SK-N-SH treated with all-trans-retinoic acid at 6 μM for 48 hours (cell line): ENCODE measurements around the gene SOCS3.

Experiments
- ATAC-seq: fragments of 200-7000 bp; cut with Tn5 transposase; 3 replicates; pipeline ENCODE4 v1.9.1; 2020; ENCODE audit warnings: mild to moderate bottlenecking, moderate library complexity
- ARNTL ChIP-seq: fragments of 450-650 bp; formaldehyde crosslinking; IDR thresholded peaks from 2 replicates; pipeline ENCODE4 v1.5.0; 2020; ENCODE audit warnings: low read depth, mild to moderate bottlenecking, moderate library complexity, borderline replicate concordance
- BACH2 ChIP-seq: fragments of 250-450 bp; sonication (Bioruptor Pico); IDR thresholded peaks from 2 replicates; pipeline ENCODE4 v1.9.0; 2021; ENCODE audit warnings: mild to moderate bottlenecking, borderline replicate concordance
- CSDC2 ChIP-seq: fragments of 250-450 bp; sonication (Bioruptor Pico); IDR thresholded peaks from 2 replicates; pipeline ENCODE4 v1.5.0; 2020; ENCODE audit warnings: mild to moderate bottlenecking, moderate library complexity
- ESRRG ChIP-seq: fragments of 250-450 bp; sonication (Bioruptor Pico); IDR thresholded peaks from 2 replicates; pipeline ENCODE4 v1.6.1; 2021; ENCODE audit warnings: mild to moderate bottlenecking
- ISL1 ChIP-seq: fragments of 250-450 bp; sonication (Bioruptor Pico); IDR thresholded peaks from 2 replicates; pipeline ENCODE4 v2.1.2; 2022; ENCODE audit warnings: mild to moderate bottlenecking, moderate library complexity
- OSR1 ChIP-seq: fragments of 250-450 bp; sonication (Bioruptor Pico); IDR thresholded peaks from 2 replicates; pipeline ENCODE4 v1.8.0; 2022; ENCODE audit warnings: moderate library complexity, mild to moderate bottlenecking, inconsistent platforms
- PPARA ChIP-seq: fragments of 250-450 bp; sonication (Bioruptor Pico); IDR thresholded peaks from 2 replicates; pipeline ENCODE4 v1.5.0; 2020; ENCODE audit warnings: mild to moderate bottlenecking, borderline replicate concordance
- RARB ChIP-seq: fragments of 250-450 bp; sonication (Bioruptor Pico); IDR thresholded peaks from 2 replicates; pipeline ENCODE4 v1.8.0; 2021; ENCODE audit warnings: mild to moderate bottlenecking, moderate library complexity
- TCF4 ChIP-seq: fragments of 250-450 bp; sonication (Bioruptor Pico); IDR thresholded peaks from 2 replicates; pipeline ENCODE4 v1.8.0; 2021; ENCODE audit warnings: mild to moderate bottlenecking, moderate library complexity, borderline replicate concordance
- TOX ChIP-seq: fragments of 250-450 bp; sonication (Bioruptor Pico); IDR thresholded peaks from 2 replicates; pipeline ENCODE4 v1.8.0; 2021; ENCODE audit warnings: mild to moderate bottlenecking, moderate library complexity, borderline replicate concordance
- ZC3H10 ChIP-seq: fragments of 250-450 bp; sonication (Bioruptor Pico); IDR thresholded peaks from 2 replicates; pipeline ENCODE4 v1.5.1; 2021; ENCODE audit warnings: mild to moderate bottlenecking, moderate library complexity
- ZNF565 ChIP-seq: fragments of 450-650 bp; formaldehyde crosslinking; conservative IDR thresholded peaks from 2 replicates; pipeline ENCODE4 v1.5.0; 2020; ENCODE audit warnings: low read depth, mild to moderate bottlenecking, moderate library complexity
- ZNF70 ChIP-seq: fragments of 450-650 bp; formaldehyde crosslinking; IDR thresholded peaks from 2 replicates; pipeline ENCODE4 v1.5.0; 2020; ENCODE audit warnings: mild to moderate bottlenecking, moderate library complexity
- TF ChIP-seq, protein P1 (sequence below): fragments of 250-450 bp; sonication (Bioruptor Pico); IDR thresholded peaks from 2 replicates; pipeline ENCODE4 v1.8.0; 2020; ENCODE audit warnings: mild to moderate bottlenecking, moderate library complexity, borderline replicate concordance
- TF ChIP-seq, protein P2 (sequence below): fragments of 250-450 bp; sonication (Bioruptor Pico); IDR thresholded peaks from 2 replicates; pipeline ENCODE4 v1.5.1; 2021; ENCODE audit warnings: mild to moderate bottlenecking, moderate library complexity
- TF ChIP-seq, protein P3 (sequence below): fragments of 250-450 bp; sonication (Bioruptor Pico); IDR thresholded peaks from 2 replicates; pipeline ENCODE4 v1.5.1; 2020; ENCODE audit warnings: low read depth, mild to moderate bottlenecking, moderate library complexity

Gene SOCS3

DNA sequence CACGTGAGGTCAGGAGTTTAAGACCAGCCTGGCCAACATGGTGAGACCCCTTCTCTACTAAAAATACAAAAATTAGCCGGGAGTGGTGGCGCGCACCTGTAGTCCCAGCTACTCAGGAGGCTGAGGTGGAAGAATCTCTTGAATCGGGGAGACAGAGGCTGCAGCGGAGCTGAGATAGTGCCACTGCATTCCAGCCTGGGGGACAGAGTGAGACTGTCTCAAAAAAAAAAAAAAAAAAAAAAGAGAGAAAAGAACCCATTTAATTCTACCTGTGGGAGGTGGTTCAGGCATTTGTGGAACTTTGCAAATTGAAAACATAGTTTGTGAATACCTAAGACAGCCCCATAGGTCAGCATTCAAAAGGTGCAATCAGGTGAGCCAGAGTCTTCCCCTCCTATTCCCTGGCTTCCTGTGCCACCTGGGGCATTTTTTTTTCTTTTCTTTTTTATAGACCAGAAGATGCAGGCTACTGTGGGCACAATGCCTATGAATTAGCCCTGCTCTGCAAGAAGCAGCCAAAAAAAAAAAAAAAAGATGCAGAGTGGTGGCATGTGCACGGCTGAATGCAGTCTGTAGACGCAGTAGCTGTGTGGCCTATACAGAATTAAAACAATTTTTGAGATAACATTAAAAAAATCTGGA, 9.1 kb upstream of the SOCS3 start:
- no peak for ATAC-seq
- TF ChIP-seq ESRRG (no peak), PPARA (no peak), ISL1 (no peak), ZC3H10 (CRISPR knock-in tag) (no peak), ARNTL (CRISPR knock-in tag) (no peak), CSDC2 (CRISPR knock-in tag) (no peak), TCF4 (CRISPR knock-in tag) (no peak)
- TF ChIP-seq, protein P1, sequence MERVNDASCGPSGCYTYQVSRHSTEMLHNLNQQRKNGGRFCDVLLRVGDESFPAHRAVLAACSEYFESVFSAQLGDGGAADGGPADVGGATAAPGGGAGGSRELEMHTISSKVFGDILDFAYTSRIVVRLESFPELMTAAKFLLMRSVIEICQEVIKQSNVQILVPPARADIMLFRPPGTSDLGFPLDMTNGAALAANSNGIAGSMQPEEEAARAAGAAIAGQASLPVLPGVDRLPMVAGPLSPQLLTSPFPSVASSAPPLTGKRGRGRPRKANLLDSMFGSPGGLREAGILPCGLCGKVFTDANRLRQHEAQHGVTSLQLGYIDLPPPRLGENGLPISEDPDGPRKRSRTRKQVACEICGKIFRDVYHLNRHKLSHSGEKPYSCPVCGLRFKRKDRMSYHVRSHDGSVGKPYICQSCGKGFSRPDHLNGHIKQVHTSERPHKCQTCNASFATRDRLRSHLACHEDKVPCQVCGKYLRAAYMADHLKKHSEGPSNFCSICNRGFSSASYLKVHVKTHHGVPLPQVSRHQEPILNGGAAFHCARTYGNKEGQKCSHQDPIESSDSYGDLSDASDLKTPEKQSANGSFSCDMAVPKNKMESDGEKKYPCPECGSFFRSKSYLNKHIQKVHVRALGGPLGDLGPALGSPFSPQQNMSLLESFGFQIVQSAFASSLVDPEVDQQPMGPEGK: no peak

DNA sequence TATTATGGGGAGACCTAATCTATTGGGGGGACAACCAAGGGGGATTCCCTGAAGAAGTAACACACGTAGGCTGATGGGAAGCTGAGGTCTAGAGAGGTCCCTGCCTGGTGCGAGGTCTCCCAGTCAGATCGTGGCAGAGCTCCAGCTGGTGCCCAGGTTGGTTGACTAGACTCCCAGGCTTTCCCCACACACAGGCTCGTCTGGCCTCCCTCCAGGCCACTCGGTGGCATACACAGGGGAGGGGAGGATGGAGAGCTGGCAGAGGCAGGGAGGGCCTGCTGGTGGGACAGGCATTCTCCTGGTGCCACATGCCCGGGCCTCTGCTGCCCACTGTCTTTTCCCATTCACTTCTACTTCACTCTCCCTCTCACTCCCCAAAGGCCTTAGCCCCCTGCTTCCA, 8.5 kb upstream of the SOCS3 start:
- TF ChIP-seq CSDC2 (CRISPR knock-in tag): no peak
- no peak for TF ChIP-seq ZC3H10 (CRISPR knock-in tag)
- no peak for TF ChIP-seq BACH2 (CRISPR knock-in tag)
- no peak for TF ChIP-seq TCF4 (CRISPR knock-in tag)
- TF ChIP-seq ARNTL (CRISPR knock-in tag): no peak
- TF ChIP-seq ZNF70: no peak
- TF ChIP-seq, protein P1: no peak
- no peak for TF ChIP-seq RARB (CRISPR knock-in tag)
- TF ChIP-seq, protein P2, sequence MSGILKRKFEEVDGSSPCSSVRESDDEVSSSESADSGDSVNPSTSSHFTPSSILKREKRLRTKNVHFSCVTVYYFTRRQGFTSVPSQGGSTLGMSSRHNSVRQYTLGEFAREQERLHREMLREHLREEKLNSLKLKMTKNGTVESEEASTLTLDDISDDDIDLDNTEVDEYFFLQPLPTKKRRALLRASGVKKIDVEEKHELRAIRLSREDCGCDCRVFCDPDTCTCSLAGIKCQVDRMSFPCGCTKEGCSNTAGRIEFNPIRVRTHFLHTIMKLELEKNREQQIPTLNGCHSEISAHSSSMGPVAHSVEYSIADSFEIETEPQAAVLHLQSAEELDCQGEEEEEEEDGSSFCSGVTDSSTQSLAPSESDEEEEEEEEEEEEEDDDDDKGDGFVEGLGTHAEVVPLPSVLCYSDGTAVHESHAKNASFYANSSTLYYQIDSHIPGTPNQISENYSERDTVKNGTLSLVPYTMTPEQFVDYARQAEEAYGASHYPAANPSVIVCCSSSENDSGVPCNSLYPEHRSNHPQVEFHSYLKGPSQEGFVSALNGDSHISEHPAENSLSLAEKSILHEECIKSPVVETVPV (CRISPR knock-in tag): no peak
- TF ChIP-seq, protein P3, sequence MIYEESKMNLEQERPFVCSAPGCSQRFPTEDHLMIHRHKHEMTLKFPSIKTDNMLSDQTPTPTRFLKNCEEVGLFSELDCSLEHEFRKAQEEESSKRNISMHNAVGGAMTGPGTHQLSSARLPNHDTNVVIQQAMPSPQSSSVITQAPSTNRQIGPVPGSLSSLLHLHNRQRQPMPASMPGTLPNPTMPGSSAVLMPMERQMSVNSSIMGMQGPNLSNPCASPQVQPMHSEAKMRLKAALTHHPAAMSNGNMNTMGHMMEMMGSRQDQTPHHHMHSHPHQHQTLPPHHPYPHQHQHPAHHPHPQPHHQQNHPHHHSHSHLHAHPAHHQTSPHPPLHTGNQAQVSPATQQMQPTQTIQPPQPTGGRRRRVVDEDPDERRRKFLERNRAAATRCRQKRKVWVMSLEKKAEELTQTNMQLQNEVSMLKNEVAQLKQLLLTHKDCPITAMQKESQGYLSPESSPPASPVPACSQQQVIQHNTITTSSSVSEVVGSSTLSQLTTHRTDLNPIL (CRISPR knock-in tag): no peak
- TF ChIP-seq ZNF565 (CRISPR knock-in tag): no peak
- ATAC-seq: no peak

DNA sequence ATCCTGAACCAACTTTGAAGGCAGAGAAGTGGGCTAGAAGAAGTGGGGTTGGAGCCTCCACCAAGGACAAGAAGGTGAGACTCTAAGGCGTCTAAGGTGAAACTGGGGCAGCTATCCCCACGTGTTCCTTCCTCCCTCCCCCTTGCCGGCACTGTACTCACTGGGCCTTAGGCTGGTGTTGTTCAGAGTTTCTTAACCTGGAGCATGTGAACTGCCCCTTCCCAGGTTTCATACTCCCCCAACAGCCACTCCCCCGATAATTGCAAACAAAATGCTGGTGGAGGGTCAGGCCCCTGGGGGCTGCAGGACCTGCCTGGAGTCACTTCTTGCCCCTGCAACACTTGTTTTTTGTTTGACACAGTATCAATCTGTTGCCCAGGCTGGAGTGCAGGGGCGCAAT, 7.3 kb upstream of the SOCS3 start:
- TF ChIP-seq BACH2 (CRISPR knock-in tag): no peak
- TF ChIP-seq OSR1 (CRISPR knock-in tag): no peak
- TF ChIP-seq, protein P3 (CRISPR knock-in tag): no peak
- TF ChIP-seq, all 23 proteins: peak for 0
- no peak for ATAC-seq

DNA sequence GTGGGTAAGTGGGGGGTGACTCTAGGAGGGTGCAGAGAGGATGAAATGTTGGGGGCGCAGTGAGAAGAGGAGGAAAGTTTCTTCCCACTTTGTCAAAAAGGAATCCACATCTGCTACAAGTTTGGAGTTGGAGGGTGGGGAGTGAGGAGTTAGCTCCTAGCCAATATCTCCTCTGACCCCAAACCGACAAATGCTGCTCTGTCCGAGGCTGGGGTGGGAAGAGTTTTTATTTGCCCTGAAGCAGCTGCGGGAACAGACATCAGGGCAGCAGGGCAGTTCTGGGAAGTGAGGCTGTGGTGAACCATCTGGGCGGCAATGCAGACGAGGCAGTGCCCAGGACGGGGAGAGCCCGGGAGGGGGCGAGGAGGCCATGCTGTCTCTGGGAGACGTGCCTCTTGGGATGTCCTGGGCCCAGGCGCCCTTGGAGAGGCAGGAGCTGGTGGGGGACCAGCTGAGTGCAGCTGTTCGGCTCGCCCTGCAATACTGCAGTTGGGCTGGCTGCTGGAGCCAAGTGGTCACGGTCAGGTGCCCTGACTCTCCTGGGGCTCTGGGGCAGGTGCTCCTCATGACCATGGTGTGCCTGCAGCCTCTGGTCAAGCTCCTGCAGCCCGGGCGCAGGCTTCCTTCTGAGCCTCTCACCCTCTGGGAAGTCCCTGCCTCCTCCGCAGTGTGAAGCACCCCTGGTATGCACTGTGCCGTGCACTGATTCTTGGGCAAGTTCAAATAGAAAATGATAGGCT, 6.4 kb upstream of the SOCS3 start:
- TF ChIP-seq TOX (CRISPR knock-in tag): no peak
- TF ChIP-seq OSR1 (CRISPR knock-in tag): no peak
- no peak for TF ChIP-seq BACH2 (CRISPR knock-in tag)
- TF ChIP-seq, protein P1: no peak
- no peak for TF ChIP-seq ZNF70
- TF ChIP-seq, all 23 proteins: peak for 0
- no peak for ATAC-seq
